MCF 10A (cell line): ENCODE data around the gene ADGRD1. TPM values are rescaled to one million over a fixed set of nuclear protein-coding genes. Genes with fewer than 3 reads are reported as not detected.

Experiments
- BruUV-seq: library from RNA; stranded (reverse); fragments of 400-500 nt; replicated peaks from 2 replicates; lab custom pipeline; 2021; lab: Mats Ljungman, UMichigan
- CTCF ChIA-PET: fragments of 300-600 bp; sonication (Branson Sonifier 250); formaldehyde crosslinking; extraction: SDS; loops from one replicate; lab custom pipeline; 2021; ENCODE audit warnings: antibody characterized with exemption, inconsistent platforms; lab: Yijun Ruan, JAX
- POLR2A ChIA-PET: fragments of 300-600, 350-650 bp; sonication (Branson Sonifier 250); formaldehyde crosslinking; extraction: SDS; loops from one replicate; lab custom pipeline; 2020; ENCODE audit warnings: antibody characterized with exemption, inconsistent platforms; lab: Yijun Ruan, JAX
- DNase-seq: peaks from one replicate; pipeline ENCODE4 v3.0.0-alpha.2; 2018; ENCODE audit not compliant: unreplicated experiment
- H3K27ac Mint-ChIP-seq: one replicate; pipeline ENCODE4 v1.8.0; 2022; ENCODE audit warnings: mild to moderate bottlenecking, low read depth, mixed read lengths; ENCODE audit not compliant: unreplicated experiment
- H3K27me3 Mint-ChIP-seq: one replicate; pipeline ENCODE4 v1.8.0; 2022; ENCODE audit warnings: mixed read lengths; ENCODE audit not compliant: insufficient read depth, unreplicated experiment
- H3K36me3 Mint-ChIP-seq: one replicate; pipeline ENCODE4 v1.8.0; 2022; ENCODE audit warnings: mild to moderate bottlenecking, moderate library complexity, mixed read lengths; ENCODE audit not compliant: insufficient read depth, unreplicated experiment
- H3K4me1 Mint-ChIP-seq: one replicate; pipeline ENCODE4 v1.8.0; 2022; ENCODE audit warnings: mixed read lengths; ENCODE audit not compliant: insufficient read depth, unreplicated experiment
- H3K4me3 Mint-ChIP-seq: one replicate; pipeline ENCODE4 v1.8.0; 2022; ENCODE audit warnings: mild to moderate bottlenecking, moderate library complexity, mixed read lengths; ENCODE audit not compliant: unreplicated experiment
- H3K9me3 Mint-ChIP-seq: one replicate; pipeline ENCODE4 v1.8.0; 2022; ENCODE audit warnings: mixed read lengths; ENCODE audit not compliant: unreplicated experiment
- intact Hi-C: fragments of 100-400 bp; cut with micrococcal nuclease; formaldehyde crosslinking; loops from 2 replicates; pipeline ENCODE4 v1.14.1; 2022
- total RNA-seq: library from RNA; stranded (reverse); gene quantifications from 2 replicates; pipeline ENCODE4 v1.2.3, GENCODE V29; 2022
- TF ChIP-seq, protein P1 (sequence below): fragments of 200-600 bp; IDR thresholded peaks from one replicate; pipeline ENCODE4 v1.8.0; 2022; ENCODE audit warnings: antibody characterized with exemption, mild to moderate bottlenecking; ENCODE audit not compliant: unreplicated experiment

The ADGRD1 gene
- total RNA-seq, 1 experiment from 2014 or later, result 0.68 TPM

GRCh38 chr12:130989391-130989790, 35.7 kb downstream of the ADGRD1 start:
- peaks cover 67% of the 10 kb centered on the region for H3K27me3 Mint-ChIP-seq
- H3K4me1 Mint-ChIP-seq, result no peaks in the 10 kb centered on the region
- TF ChIP-seq, protein P1, sequence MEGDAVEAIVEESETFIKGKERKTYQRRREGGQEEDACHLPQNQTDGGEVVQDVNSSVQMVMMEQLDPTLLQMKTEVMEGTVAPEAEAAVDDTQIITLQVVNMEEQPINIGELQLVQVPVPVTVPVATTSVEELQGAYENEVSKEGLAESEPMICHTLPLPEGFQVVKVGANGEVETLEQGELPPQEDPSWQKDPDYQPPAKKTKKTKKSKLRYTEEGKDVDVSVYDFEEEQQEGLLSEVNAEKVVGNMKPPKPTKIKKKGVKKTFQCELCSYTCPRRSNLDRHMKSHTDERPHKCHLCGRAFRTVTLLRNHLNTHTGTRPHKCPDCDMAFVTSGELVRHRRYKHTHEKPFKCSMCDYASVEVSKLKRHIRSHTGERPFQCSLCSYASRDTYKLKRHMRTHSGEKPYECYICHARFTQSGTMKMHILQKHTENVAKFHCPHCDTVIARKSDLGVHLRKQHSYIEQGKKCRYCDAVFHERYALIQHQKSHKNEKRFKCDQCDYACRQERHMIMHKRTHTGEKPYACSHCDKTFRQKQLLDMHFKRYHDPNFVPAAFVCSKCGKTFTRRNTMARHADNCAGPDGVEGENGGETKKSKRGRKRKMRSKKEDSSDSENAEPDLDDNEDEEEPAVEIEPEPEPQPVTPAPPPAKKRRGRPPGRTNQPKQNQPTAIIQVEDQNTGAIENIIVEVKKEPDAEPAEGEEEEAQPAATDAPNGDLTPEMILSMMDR, result no peak
- no peak overlapping the region for H3K27ac Mint-ChIP-seq
- no peak overlapping the region for H3K4me3 Mint-ChIP-seq
- POLR2A ChIA-PET, result no interaction called here
- CTCF ChIA-PET, result no interaction called here
- H3K9me3 Mint-ChIP-seq, result no peaks in the 10 kb centered on the region
- intact Hi-C loops, result no loop called here
- no peak for DNase-seq
- no TSS peak for BruUV-seq
- H3K36me3 Mint-ChIP-seq, result no peaks in the 10 kb centered on the region

DNA sequence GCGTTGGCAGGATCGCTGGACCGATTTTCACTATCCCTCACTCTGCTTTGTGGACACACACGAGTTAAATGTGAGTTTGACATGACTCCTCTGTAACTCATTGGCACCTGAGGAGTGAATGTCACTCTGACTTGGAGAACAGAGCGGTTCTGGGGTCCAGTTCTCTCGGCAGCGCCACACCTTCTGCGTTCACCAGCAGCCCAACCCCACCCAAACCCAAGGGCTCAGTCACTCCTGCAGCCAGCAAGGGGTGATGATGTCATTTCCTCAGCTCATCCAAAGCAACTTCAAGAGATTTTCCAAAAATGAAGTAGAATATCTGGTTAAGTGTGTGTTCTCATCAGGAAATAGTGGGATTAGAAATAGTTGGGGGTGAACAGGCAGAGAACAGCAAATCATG, 36.3 kb downstream of the ADGRD1 start:
- BruUV-seq, result no TSS peak
- TF ChIP-seq, protein P1, result no peak
- no peaks in the 10 kb centered on the region for H3K9me3 Mint-ChIP-seq

GRCh38 chr12:130992448-130992847, 38.7 kb downstream of the ADGRD1 start:
- CTCF ChIA-PET, result interaction anchor here (0.6 kb wide), 1 partner anchor 36 kb away, joined by 3 read pairs; no protein-coding TSS in a partner anchor
- Mint-ChIP-seq H3K36me3 (no peaks in the 10 kb centered on the region), H3K4me3 (no peak overlapping the region), H3K27me3 (peaks cover 36% of the 10 kb centered on the region), H3K4me1 (no peaks in the 10 kb centered on the region), H3K9me3 (no peaks in the 10 kb centered on the region), H3K27ac (no peak overlapping the region)
- POLR2A ChIA-PET, result interaction anchor here (0.6 kb wide), 1 partner anchor 37 kb away, joined by 3 read pairs; no protein-coding TSS in a partner anchor
- BruUV-seq, result no TSS peak
- intact Hi-C loops, result no loop called here
- TF ChIP-seq, protein P1, result no peak
- no peak for DNase-seq

More for the DNA sequence above, 36.3 kb downstream of the ADGRD1 start:
- Mint-ChIP-seq H3K36me3 (no peaks in the 10 kb centered on the region), H3K4me1 (no peaks in the 10 kb centered on the region), H3K27ac (no peak overlapping the region), H3K27me3 (peaks cover 60% of the 10 kb centered on the region), H3K4me3 (no peak overlapping the region)
- ChIA-PET POLR2A (no interaction called here), CTCF (no interaction called here)
- no peak for DNase-seq
- intact Hi-C loops, result no loop called here

GRCh38 chr12:130992979-130993538, 39.4 kb downstream of the ADGRD1 start:
- CTCF ChIA-PET, result no interaction called here
- TF ChIP-seq, protein P1, result no peak

More at GRCh38 chr12:130992979-130993538, 39.4 kb downstream of the ADGRD1 start:
- H3K27ac Mint-ChIP-seq, result no peak overlapping the region
- no TSS peak for BruUV-seq
- DNase-seq, result no peak
- H3K4me3 Mint-ChIP-seq, result no peak overlapping the region
- H3K4me1 Mint-ChIP-seq, result no peaks in the 10 kb centered on the region
- no peaks in the 10 kb centered on the region for H3K36me3 Mint-ChIP-seq
- peaks cover 30% of the 10 kb centered on the region for H3K27me3 Mint-ChIP-seq
- H3K9me3 Mint-ChIP-seq, result no peaks in the 10 kb centered on the region
- POLR2A ChIA-PET, result interaction anchor here (0.6 kb wide), 1 partner anchor 38 kb away, joined by 3 read pairs; no protein-coding TSS in a partner anchor
- intact Hi-C loops, result no loop called here
